Measurements from ENCODE around the gene UFC1. TPM values are rescaled to one million over a fixed set of nuclear protein-coding genes. Genes with fewer than 3 reads are reported as not detected.

The UFC1 gene
- total and polyA plus RNA-seq, 2 of the 13 experiments (the other 11 are each of a cell fraction or from before 2014, with no cell fraction given) = 72.8 to 85.2 TPM

GRCh38 chr1:161153682-161154337 lies at the start of gene UFC1 (continued):
- TF ChIP-seq RNF219 (CRISPR knock-in tag; IDR thresholded peaks at IDR 0.05) (no peak), PRPF4 (IDR thresholded peaks at IDR 0.05; ENCODE audit: low read depth, low read length, poor library complexity, severe bottlenecking) (no peak), ZNF280B (CRISPR knock-in tag; IDR thresholded peaks at IDR 0.05; ENCODE audit: borderline replicate concordance) (no peak), U2AF1 (optimal IDR thresholded peaks at IDR 0.05; ENCODE audit: low read depth, low read length) (no peak), ZNF782 (CRISPR knock-in tag; IDR thresholded peaks at IDR 0.05; ENCODE audit: borderline replicate concordance) (0 out of 2 replicates have a peak, but pooled peaks have one; percentile 53), SMYD3 (CRISPR knock-in tag; IDR thresholded peaks at IDR 0.05) (peak; percentile 37; the same call in 1 of the 2 replicates), ZNF597 (CRISPR knock-in tag; IDR thresholded peaks at IDR 0.05) (no peak), ZEB1 (IDR thresholded peaks at IDR 0.05; ENCODE audit: insufficient replicate concordance, low read depth) (no peak), ZNF550 (CRISPR knock-in tag; IDR thresholded peaks at IDR 0.05; ENCODE audit: borderline replicate concordance) (no peak), ZNF772 (CRISPR knock-in tag; IDR thresholded peaks at IDR 0.05) (peak; percentile 57; the same call in 1 of the 2 replicates), ZHX2 (IDR thresholded peaks at IDR 0.05; ENCODE audit: low read depth) (peak; percentile 96), ZHX2 (CRISPR knock-in tag; IDR thresholded peaks at IDR 0.05; ENCODE audit: borderline replicate concordance) (no peak), NCOA1 (CRISPR knock-in tag; IDR thresholded peaks at IDR 0.05) (0 out of 2 replicates have a peak, but pooled peaks have one; percentile 32), STAT6 (CRISPR knock-in tag; IDR thresholded peaks at IDR 0.05; ENCODE audit: borderline replicate concordance) (no peak), NFYC (CRISPR knock-in tag; IDR thresholded peaks at IDR 0.05) (peak; percentile 18; the same call in 1 of the 2 replicates)

Measured in HepG2 (cell line).